Measurements from ENCODE around the gene MAGI2. TPM values are rescaled to one million over a fixed set of nuclear protein-coding genes. Genes with fewer than 3 reads are reported as not detected.

MAGI2 gene
- total RNA-seq, 5 donors from 2014 or later (not counting 1 experiment from before 2014, with no cell fraction given) = 0.10 to 0.77 (median 0.22) TPM

DNA sequence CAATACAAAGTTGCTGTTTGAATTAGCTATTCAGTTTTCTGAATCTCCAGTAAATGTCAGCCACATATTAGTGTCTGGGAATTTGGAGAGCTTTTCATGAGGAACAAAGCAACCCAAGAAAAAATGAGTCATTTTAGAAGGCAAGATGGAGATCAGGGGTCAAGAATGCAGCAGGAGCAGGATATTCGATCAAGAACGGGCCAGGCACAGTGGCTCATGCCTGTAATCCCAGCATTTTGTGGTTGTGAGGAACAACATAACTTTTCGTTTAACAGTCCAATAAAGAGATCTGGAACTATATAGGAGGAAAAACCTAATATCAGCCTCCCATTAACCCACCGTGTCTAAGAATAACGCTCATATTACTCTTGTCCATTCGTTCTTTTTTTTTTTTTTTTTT, 600.5 kb downstream of the MAGI2 start:
- no peaks in the 10 kb centered on the region for H3K36me3 ChIP-seq (ENCODE audit: control insufficient read depth in 2 of 2, extremely low read depth in 1 of 2, insufficient read depth in 1 of 2, low read length in 1 of 2)
- H3K27me3 ChIP-seq (replicated peaks in 1 of 2; ENCODE audit: control insufficient read depth in 2 of 2, extremely low read depth in 1 of 2, insufficient read depth in 2 of 2, low read length in 1 of 2) = no peaks in the 10 kb centered on the region
- no peaks in the 10 kb centered on the region for H3K36me3 Mint-ChIP-seq
- ATAC-seq (replicated peaks in 1 of 4) (no peak), DNase-seq (no peak)
- ChIA-PET POLR2A (no interaction called here), CTCF (no interaction called here)
- no peak overlapping the region for H3K4me3 Mint-ChIP-seq
- 100% methylated on average over 2 of the region's 6 CpGs for WGBS (ENCODE audit: insufficient coverage)
- H3K4me3 ChIP-seq (ENCODE audit: control insufficient read depth in 1 of 2, extremely low read depth in 1 of 2, low read length in 1 of 2) = no peak overlapping the region
- H3K4me1 Mint-ChIP-seq = no peaks in the 10 kb centered on the region
- no peaks in the 10 kb centered on the region for H3K9me3 ChIP-seq
- H3K27ac Mint-ChIP-seq = no peak overlapping the region
- no peaks in the 10 kb centered on the region for H3K4me1 ChIP-seq (ENCODE audit: control insufficient read depth in 1 of 2, extremely low read depth in 1 of 2, insufficient read depth in 2 of 2, low read length in 2 of 2)
- peaks cover under 1 to 10% (median 4%) of the 10 kb centered on the region in 3 donors for H3K9me3 Mint-ChIP-seq
- no peak overlapping the region for H3K27ac ChIP-seq (ENCODE audit: low read length)
- H3K27me3 Mint-ChIP-seq = no peaks in the 10 kb centered on the region

DNA sequence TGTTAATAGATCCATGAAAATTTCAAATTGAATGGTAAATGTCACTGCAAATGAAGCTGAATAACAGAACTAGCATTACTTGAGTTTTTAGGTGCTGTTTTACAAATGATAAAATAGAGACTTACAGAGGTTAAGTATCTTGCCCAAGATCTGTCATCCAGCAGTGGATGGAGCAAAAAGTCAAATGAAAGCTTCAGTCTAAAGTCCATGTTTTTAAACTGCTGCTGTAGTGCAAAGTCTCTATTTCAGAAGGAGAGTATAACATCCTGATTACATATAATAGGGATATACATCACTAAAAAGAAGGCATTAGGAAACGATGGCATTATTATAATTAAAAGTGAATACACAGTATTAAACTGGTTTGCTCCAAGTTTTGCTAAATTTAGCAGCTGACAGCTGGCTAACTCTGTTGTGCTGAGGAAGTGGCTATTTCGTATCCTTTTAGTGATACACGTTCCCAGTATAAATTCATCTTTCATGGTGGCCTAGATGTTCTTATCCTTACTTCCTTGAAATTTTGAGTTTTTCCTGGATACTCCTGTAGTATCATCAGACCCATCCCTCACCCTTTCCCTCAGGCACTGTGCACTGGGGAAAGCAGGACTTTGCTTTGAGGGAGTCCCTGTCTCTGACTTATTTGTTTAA, 603.2 kb downstream of the MAGI2 start:
- Mint-ChIP-seq H3K27me3 (no peaks in the 10 kb centered on the region), H3K4me3 (no peak overlapping the region), H3K9me3 (peaks cover 0 to 7% (median 6%) of the 10 kb centered on the region in 3 donors), H3K4me1 (no peaks in the 10 kb centered on the region), H3K36me3 (no peaks in the 10 kb centered on the region), H3K27ac (no peak overlapping the region)
- H3K27me3 ChIP-seq (replicated peaks in 1 of 2; ENCODE audit: control insufficient read depth in 2 of 2, extremely low read depth in 1 of 2, insufficient read depth in 2 of 2, low read length in 1 of 2) = no peaks in the 10 kb centered on the region
- ATAC-seq (replicated peaks in 1 of 4) (no peak), DNase-seq (no peak)
- no peaks in the 10 kb centered on the region for H3K4me1 ChIP-seq (ENCODE audit: control insufficient read depth in 1 of 2, extremely low read depth in 1 of 2, insufficient read depth in 2 of 2, low read length in 2 of 2)
- H3K36me3 ChIP-seq (ENCODE audit: control insufficient read depth in 2 of 2, extremely low read depth in 1 of 2, insufficient read depth in 1 of 2, low read length in 1 of 2) = no peaks in the 10 kb centered on the region
- no peaks in the 10 kb centered on the region for H3K9me3 ChIP-seq
- CTCF ChIA-PET = no interaction called here
- WGBS (ENCODE audit: insufficient coverage) = no CpG with 5 or more reads among the region's 3 CpGs
- no peak overlapping the region for H3K4me3 ChIP-seq (ENCODE audit: control insufficient read depth in 1 of 2, extremely low read depth in 1 of 2, low read length in 1 of 2)
- POLR2A ChIA-PET = no interaction called here
- no peak overlapping the region for H3K27ac ChIP-seq (ENCODE audit: low read length)

DNA sequence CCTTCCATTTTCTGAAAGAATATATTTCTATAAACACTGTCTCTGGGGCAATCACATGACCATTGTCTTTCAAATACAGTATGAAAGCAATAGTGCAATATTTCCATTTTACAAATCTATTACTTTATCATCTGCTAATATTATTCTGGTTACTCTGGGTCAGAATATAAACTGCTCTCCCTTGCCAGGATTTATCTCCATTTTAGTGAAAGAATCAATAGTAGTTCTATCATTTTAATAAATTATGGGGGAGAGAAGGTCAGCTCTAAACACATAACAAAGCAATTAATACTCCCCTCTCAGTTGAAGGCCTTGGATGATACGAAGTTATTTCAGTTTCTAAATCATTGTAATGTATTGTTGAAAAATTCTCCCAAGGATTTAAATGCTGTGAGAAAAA, 608.3 kb downstream of the MAGI2 start:
- POLR2A ChIA-PET = no interaction called here
- no CpG with 5 or more reads among the region's 1 CpG for WGBS (ENCODE audit: insufficient coverage)
- H3K9me3 Mint-ChIP-seq = peaks cover 0 to 7% (median 0%) of the 10 kb centered on the region in 3 donors
- H3K4me3 Mint-ChIP-seq = no peak overlapping the region
- H3K27me3 ChIP-seq (replicated peaks in 1 of 2; ENCODE audit: control insufficient read depth in 2 of 2, extremely low read depth in 1 of 2, insufficient read depth in 2 of 2, low read length in 1 of 2) = no peaks in the 10 kb centered on the region
- H3K36me3 ChIP-seq (ENCODE audit: control insufficient read depth in 2 of 2, extremely low read depth in 1 of 2, insufficient read depth in 1 of 2, low read length in 1 of 2) = no peaks in the 10 kb centered on the region
- no peaks in the 10 kb centered on the region for H3K4me1 ChIP-seq (ENCODE audit: control insufficient read depth in 1 of 2, extremely low read depth in 1 of 2, insufficient read depth in 2 of 2, low read length in 2 of 2)
- DNase-seq = no peak
- H3K27ac Mint-ChIP-seq = no peak overlapping the region
- H3K27ac ChIP-seq (ENCODE audit: low read length) = no peak overlapping the region
- H3K4me1 Mint-ChIP-seq = no peaks in the 10 kb centered on the region
- no peaks in the 10 kb centered on the region for H3K27me3 Mint-ChIP-seq
- no peak for ATAC-seq (replicated peaks in 1 of 4)
- CTCF ChIA-PET = no interaction called here
- no peaks in the 10 kb centered on the region for H3K9me3 ChIP-seq
- no peaks in the 10 kb centered on the region for H3K36me3 Mint-ChIP-seq
- H3K4me3 ChIP-seq (ENCODE audit: control insufficient read depth in 1 of 2, extremely low read depth in 1 of 2, low read length in 1 of 2) = no peak overlapping the region

DNA sequence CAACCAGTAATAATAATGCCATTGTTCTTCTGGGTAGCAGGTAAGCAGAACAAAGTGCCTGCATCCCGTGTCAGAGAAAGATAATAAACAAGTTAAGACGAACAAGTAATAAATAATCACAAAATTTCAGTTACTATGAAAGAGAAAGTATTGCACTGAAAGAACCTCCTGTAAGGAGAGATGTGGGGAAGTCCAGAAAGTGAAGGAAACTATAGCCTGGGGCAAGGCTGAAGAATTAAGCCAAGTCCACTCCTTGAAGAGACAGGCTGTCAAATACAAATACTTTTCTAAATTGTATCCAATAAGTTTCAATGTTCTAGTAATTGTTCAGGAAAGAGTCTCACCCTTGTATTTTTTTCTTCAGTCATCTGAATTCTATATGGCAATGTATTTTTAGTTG, 611.4 kb downstream of the MAGI2 start:
- Mint-ChIP-seq H3K9me3 (peaks cover 2 to 17% (median 3%) of the 10 kb centered on the region in 3 donors), H3K27ac (no peak overlapping the region), H3K36me3 (no peaks in the 10 kb centered on the region), H3K4me1 (no peaks in the 10 kb centered on the region), H3K27me3 (no peaks in the 10 kb centered on the region), H3K4me3 (no peak overlapping the region)
- DNase-seq (no peak), ATAC-seq (replicated peaks in 1 of 4) (no peak)
- Histone ChIP-seq H3K36me3 (ENCODE audit: control insufficient read depth in 2 of 2, extremely low read depth in 1 of 2, insufficient read depth in 1 of 2, low read length in 1 of 2) (no peaks in the 10 kb centered on the region), H3K4me1 (ENCODE audit: control insufficient read depth in 1 of 2, extremely low read depth in 1 of 2, insufficient read depth in 2 of 2, low read length in 2 of 2) (no peaks in the 10 kb centered on the region), H3K4me3 (ENCODE audit: control insufficient read depth in 1 of 2, extremely low read depth in 1 of 2, low read length in 1 of 2) (no peak overlapping the region), H3K27me3 (replicated peaks in 1 of 2; ENCODE audit: control insufficient read depth in 2 of 2, extremely low read depth in 1 of 2, insufficient read depth in 2 of 2, low read length in 1 of 2) (no peaks in the 10 kb centered on the region), H3K27ac (ENCODE audit: low read length) (no peak overlapping the region), H3K9me3 (no peaks in the 10 kb centered on the region)
- CTCF ChIA-PET = no interaction called here
- POLR2A ChIA-PET = no interaction called here
- no CpG with 5 or more reads among the region's 2 CpGs for WGBS (ENCODE audit: insufficient coverage)

DNA sequence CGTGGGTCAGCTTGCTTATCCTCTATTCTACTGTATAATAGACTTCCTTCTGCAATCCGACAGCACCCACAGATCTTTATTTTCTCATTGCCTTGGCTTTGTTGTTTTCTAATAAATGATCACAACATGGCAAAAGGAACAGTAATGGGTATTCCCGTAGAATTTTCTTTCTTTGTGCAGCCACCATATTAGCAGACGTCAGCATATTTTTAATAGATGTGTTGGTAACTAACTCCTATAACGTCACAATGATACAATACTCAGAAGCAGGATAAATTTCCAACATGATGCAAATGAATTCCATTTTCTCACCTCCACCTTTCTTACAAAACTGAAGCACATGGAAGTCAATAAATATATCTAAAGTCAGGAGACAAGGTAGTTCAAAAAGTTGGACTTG, 617.6 kb downstream of the MAGI2 start:
- no peak overlapping the region for H3K4me3 ChIP-seq (ENCODE audit: control insufficient read depth in 1 of 2, extremely low read depth in 1 of 2, low read length in 1 of 2)
- CTCF ChIA-PET = no interaction called here
- no peaks in the 10 kb centered on the region for H3K9me3 ChIP-seq
- H3K4me3 Mint-ChIP-seq = no peak overlapping the region
- POLR2A ChIA-PET = no interaction called here
- H3K4me1 ChIP-seq (ENCODE audit: control insufficient read depth in 1 of 2, extremely low read depth in 1 of 2, insufficient read depth in 2 of 2, low read length in 2 of 2) = no peaks in the 10 kb centered on the region
- no CpG with 5 or more reads among the region's 5 CpGs for WGBS (ENCODE audit: insufficient coverage)
- no peaks in the 10 kb centered on the region for H3K27me3 Mint-ChIP-seq
- H3K36me3 ChIP-seq (ENCODE audit: control insufficient read depth in 2 of 2, extremely low read depth in 1 of 2, insufficient read depth in 1 of 2, low read length in 1 of 2) = no peaks in the 10 kb centered on the region
- no peaks in the 10 kb centered on the region for H3K4me1 Mint-ChIP-seq
- ATAC-seq (replicated peaks in 1 of 4) = no peak
- H3K27ac Mint-ChIP-seq = no peak overlapping the region
- no peak overlapping the region for H3K27ac ChIP-seq (ENCODE audit: low read length)
- no peaks in the 10 kb centered on the region for H3K36me3 Mint-ChIP-seq
- peaks cover 9 to 24% (median 10%) of the 10 kb centered on the region in 3 donors for H3K9me3 Mint-ChIP-seq
- no peak for DNase-seq
- H3K27me3 ChIP-seq (replicated peaks in 1 of 2; ENCODE audit: control insufficient read depth in 2 of 2, extremely low read depth in 1 of 2, insufficient read depth in 2 of 2, low read length in 1 of 2) = no peaks in the 10 kb centered on the region

DNA sequence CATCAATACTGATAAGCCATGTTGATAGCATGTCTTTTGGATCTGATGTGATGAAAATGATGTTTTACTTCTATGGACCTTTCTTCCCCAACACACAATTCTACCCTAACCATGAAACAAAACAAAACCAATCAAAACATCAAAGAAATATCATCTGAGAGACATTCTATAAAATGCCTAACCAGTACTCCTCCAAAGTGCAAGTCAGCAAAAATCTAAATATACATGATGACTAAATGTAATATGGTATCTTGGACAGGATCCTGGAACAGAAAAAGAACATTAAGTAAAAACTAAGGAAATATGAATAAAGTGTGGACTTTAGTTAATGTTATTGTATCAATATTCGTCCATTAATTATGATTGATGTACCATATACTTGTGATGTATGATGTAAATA, 625.1 kb downstream of the MAGI2 start:
- no CpG with 5 or more reads among the region's 1 CpG for WGBS (ENCODE audit: insufficient coverage)
- Histone ChIP-seq H3K36me3 (ENCODE audit: control insufficient read depth in 2 of 2, extremely low read depth in 1 of 2, insufficient read depth in 1 of 2, low read length in 1 of 2) (no peaks in the 10 kb centered on the region), H3K4me3 (ENCODE audit: control insufficient read depth in 1 of 2, extremely low read depth in 1 of 2, low read length in 1 of 2) (no peak overlapping the region), H3K9me3 (no peaks in the 10 kb centered on the region), H3K27me3 (replicated peaks in 1 of 2; ENCODE audit: control insufficient read depth in 2 of 2, extremely low read depth in 1 of 2, insufficient read depth in 2 of 2, low read length in 1 of 2) (no peaks in the 10 kb centered on the region), H3K4me1 (ENCODE audit: control insufficient read depth in 1 of 2, extremely low read depth in 1 of 2, insufficient read depth in 2 of 2, low read length in 2 of 2) (no peaks in the 10 kb centered on the region), H3K27ac (ENCODE audit: low read length) (no peak overlapping the region)
- ATAC-seq (replicated peaks in 1 of 4) (no peak), DNase-seq (no peak)
- Mint-ChIP-seq H3K36me3 (no peaks in the 10 kb centered on the region), H3K9me3 (peaks cover 0 to 15% (median 6%) of the 10 kb centered on the region in 3 donors), H3K4me3 (no peak overlapping the region), H3K4me1 (no peaks in the 10 kb centered on the region), H3K27me3 (no peaks in the 10 kb centered on the region), H3K27ac (no peak overlapping the region)
- CTCF ChIA-PET = no interaction called here
- POLR2A ChIA-PET = no interaction called here
